GM19463 (cell line): ENCODE data around the gene TOMM5.

Experiments used
- ATAC-seq: cut with Tn5 transposase; IDR thresholded peaks from one replicate; pipeline ENCODE4 v1.9.1; 2021; ENCODE audit warnings: mild to moderate bottlenecking, moderate library complexity; ENCODE audit not compliant: unreplicated experiment

The TOMM5 gene

GRCh38 chr9:37592108-37592951 is at the start of gene TOMM5:
Gene TOMM5 (minus strand): TSS chr9:37592597. CDS start chr9:37592532, 65 bp downstream.
- ATAC-seq, result peak; percentile 90

GRCh38 chr9:37641331-37641730 is 48.9 kb upstream of the TOMM5 start:
- no peak for ATAC-seq

GRCh38 chr9:37640246-37640645 is 47.8 kb upstream of the TOMM5 start:
- no peak for ATAC-seq

- ATAC-seq, result no peak
Observed at GRCh38 chr9:37639841-37640240, 47.4 kb upstream of the TOMM5 start.

GRCh38 chr9:37639109-37639762 is 46.8 kb upstream of the TOMM5 start:
- ATAC-seq, result no peak

GRCh38 chr9:37636511-37637448 is 44.4 kb upstream of the TOMM5 start:
- no peak for ATAC-seq

- ATAC-seq, result no peak
Observed at GRCh38 chr9:37635808-37636207, 43.4 kb upstream of the TOMM5 start.

GRCh38 chr9:37632479-37632878 is 40.1 kb upstream of the TOMM5 start:
- ATAC-seq, result no peak

GRCh38 chr9:37626708-37627292 is 34.4 kb upstream of the TOMM5 start:
- no peak for ATAC-seq

GRCh38 chr9:37625758-37626147 is 33.4 kb upstream of the TOMM5 start:
- no peak for ATAC-seq

GRCh38 chr9:37625036-37625757 is 32.8 kb upstream of the TOMM5 start:
- ATAC-seq, result no peak

GRCh38 chr9:37624073-37624472 is 31.7 kb upstream of the TOMM5 start:
- no peak for ATAC-seq

- no peak for ATAC-seq
Observed at GRCh38 chr9:37623267-37623666, 30.9 kb upstream of the TOMM5 start.

GRCh38 chr9:37622462-37622861 is 30.1 kb upstream of the TOMM5 start:
- ATAC-seq, result no peak

- ATAC-seq, result no peak
Observed at GRCh38 chr9:37621273-37622121, 29.1 kb upstream of the TOMM5 start.

- ATAC-seq, result no peak
Observed at GRCh38 chr9:37620396-37620795, 28.0 kb upstream of the TOMM5 start.

- ATAC-seq, result no peak
Observed at GRCh38 chr9:37619806-37620205, 27.4 kb upstream of the TOMM5 start.

- no peak for ATAC-seq
Observed at GRCh38 chr9:37618817-37619216, 26.4 kb upstream of the TOMM5 start.

GRCh38 chr9:37617832-37618231 is 25.4 kb upstream of the TOMM5 start:
- ATAC-seq, result no peak
